Measurements from ENCODE around the gene AGTRAP. TPM values are rescaled to one million over a fixed set of nuclear protein-coding genes. Genes with fewer than 3 reads are reported as not detected.
A peak's percentile ranks its signal among the peaks of the same experiment; 100 is the strongest.

The AGTRAP gene
- total and polyA plus RNA-seq, 9 of the 15 experiments (the other 6 are each of a cell fraction or from before 2014, with no cell fraction given) = 26.8 to 105 (median 57.5) TPM

GRCh38 chr1:11778844-11779623 is 43.1 kb downstream of the AGTRAP start (continued):
- TF ChIP-seq TEAD1 (CRISPR knock-in tag; IDR thresholded peaks at IDR 0.05) (no peak), ZFP36 (IDR thresholded peaks at IDR 0.05; ENCODE audit: low read depth, low read length, partially characterized antibody) (peak; percentile 74), ZSCAN29 (IDR thresholded peaks at IDR 0.05) (no peak), HLTF (IDR thresholded peaks at IDR 0.05) (no peak), ZBTB12 (CRISPR knock-in tag; IDR thresholded peaks at IDR 0.05) (no peak), POLR3G (IDR thresholded peaks at IDR 0.05; ENCODE audit: extremely low read depth, insufficient read length, insufficient replicate concordance) (no peak), HDAC8 (tag; IDR thresholded peaks at IDR 0.05) (no peak), ZNF232 (CRISPR knock-in tag; IDR thresholded peaks at IDR 0.05) (no peak), JUNB (CRISPR knock-in tag; conservative IDR thresholded peaks at IDR 0.05) (no peak), MYNN (IDR thresholded peaks at IDR 0.05) (no peak), MYNN (CRISPR knock-in tag; IDR thresholded peaks at IDR 0.05) (no peak), CHCHD3 (CRISPR knock-in tag; IDR thresholded peaks at IDR 0.05) (no peak), ZNF561 (CRISPR knock-in tag; conservative IDR thresholded peaks at IDR 0.05) (no peak), NONO (IDR thresholded peaks at IDR 0.05; ENCODE audit: low read depth in 2 of 2, low read length in 1 of 2) (no peak)
- TF ChIP-seq, protein P1, sequence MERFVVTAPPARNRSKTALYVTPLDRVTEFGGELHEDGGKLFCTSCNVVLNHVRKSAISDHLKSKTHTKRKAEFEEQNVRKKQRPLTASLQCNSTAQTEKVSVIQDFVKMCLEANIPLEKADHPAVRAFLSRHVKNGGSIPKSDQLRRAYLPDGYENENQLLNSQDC (CRISPR knock-in tag; IDR thresholded peaks at IDR 0.05) = no peak
- TF ChIP-seq, protein P2, sequence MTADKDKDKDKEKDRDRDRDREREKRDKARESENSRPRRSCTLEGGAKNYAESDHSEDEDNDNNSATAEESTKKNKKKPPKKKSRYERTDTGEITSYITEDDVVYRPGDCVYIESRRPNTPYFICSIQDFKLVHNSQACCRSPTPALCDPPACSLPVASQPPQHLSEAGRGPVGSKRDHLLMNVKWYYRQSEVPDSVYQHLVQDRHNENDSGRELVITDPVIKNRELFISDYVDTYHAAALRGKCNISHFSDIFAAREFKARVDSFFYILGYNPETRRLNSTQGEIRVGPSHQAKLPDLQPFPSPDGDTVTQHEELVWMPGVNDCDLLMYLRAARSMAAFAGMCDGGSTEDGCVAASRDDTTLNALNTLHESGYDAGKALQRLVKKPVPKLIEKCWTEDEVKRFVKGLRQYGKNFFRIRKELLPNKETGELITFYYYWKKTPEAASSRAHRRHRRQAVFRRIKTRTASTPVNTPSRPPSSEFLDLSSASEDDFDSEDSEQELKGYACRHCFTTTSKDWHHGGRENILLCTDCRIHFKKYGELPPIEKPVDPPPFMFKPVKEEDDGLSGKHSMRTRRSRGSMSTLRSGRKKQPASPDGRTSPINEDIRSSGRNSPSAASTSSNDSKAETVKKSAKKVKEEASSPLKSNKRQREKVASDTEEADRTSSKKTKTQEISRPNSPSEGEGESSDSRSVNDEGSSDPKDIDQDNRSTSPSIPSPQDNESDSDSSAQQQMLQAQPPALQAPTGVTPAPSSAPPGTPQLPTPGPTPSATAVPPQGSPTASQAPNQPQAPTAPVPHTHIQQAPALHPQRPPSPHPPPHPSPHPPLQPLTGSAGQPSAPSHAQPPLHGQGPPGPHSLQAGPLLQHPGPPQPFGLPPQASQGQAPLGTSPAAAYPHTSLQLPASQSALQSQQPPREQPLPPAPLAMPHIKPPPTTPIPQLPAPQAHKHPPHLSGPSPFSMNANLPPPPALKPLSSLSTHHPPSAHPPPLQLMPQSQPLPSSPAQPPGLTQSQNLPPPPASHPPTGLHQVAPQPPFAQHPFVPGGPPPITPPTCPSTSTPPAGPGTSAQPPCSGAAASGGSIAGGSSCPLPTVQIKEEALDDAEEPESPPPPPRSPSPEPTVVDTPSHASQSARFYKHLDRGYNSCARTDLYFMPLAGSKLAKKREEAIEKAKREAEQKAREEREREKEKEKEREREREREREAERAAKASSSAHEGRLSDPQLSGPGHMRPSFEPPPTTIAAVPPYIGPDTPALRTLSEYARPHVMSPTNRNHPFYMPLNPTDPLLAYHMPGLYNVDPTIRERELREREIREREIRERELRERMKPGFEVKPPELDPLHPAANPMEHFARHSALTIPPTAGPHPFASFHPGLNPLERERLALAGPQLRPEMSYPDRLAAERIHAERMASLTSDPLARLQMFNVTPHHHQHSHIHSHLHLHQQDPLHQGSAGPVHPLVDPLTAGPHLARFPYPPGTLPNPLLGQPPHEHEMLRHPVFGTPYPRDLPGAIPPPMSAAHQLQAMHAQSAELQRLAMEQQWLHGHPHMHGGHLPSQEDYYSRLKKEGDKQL (CRISPR knock-in tag; IDR thresholded peaks at IDR 0.05; ENCODE audit: borderline replicate concordance) = no peak
- TF ChIP-seq, protein P3, sequence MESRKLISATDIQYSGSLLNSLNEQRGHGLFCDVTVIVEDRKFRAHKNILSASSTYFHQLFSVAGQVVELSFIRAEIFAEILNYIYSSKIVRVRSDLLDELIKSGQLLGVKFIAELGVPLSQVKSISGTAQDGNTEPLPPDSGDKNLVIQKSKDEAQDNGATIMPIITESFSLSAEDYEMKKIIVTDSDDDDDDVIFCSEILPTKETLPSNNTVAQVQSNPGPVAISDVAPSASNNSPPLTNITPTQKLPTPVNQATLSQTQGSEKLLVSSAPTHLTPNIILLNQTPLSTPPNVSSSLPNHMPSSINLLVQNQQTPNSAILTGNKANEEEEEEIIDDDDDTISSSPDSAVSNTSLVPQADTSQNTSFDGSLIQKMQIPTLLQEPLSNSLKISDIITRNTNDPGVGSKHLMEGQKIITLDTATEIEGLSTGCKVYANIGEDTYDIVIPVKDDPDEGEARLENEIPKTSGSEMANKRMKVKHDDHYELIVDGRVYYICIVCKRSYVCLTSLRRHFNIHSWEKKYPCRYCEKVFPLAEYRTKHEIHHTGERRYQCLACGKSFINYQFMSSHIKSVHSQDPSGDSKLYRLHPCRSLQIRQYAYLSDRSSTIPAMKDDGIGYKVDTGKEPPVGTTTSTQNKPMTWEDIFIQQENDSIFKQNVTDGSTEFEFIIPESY (CRISPR knock-in tag; IDR thresholded peaks at IDR 0.05) = 0 out of 2 replicates have a peak, but pooled peaks have one; percentile 14
- TF ChIP-seq, protein P4, sequence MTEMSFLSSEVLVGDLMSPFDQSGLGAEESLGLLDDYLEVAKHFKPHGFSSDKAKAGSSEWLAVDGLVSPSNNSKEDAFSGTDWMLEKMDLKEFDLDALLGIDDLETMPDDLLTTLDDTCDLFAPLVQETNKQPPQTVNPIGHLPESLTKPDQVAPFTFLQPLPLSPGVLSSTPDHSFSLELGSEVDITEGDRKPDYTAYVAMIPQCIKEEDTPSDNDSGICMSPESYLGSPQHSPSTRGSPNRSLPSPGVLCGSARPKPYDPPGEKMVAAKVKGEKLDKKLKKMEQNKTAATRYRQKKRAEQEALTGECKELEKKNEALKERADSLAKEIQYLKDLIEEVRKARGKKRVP (CRISPR knock-in tag; IDR thresholded peaks at IDR 0.05) = no peak
